GM23248 (cell line): Measurements from ENCODE around the gene FBXW11. TPM values are rescaled to one million over a fixed set of nuclear protein-coding genes. Genes with fewer than 3 reads are reported as not detected.

Experiments used
- DNase-seq: peaks from one replicate; pipeline ENCODE4 v3.0.0-alpha.2; 2015
- H2AFZ ChIP-seq: fragments of 200-600 bp; sonication (generic); 2 replicates; pipeline ENCODE4 v1.6.1; 2016; ENCODE audit warnings: antibody characterized with exemption
- H3F3A ChIP-seq: fragments of 200-600 bp; sonication (generic); 2 replicates; pipeline ENCODE4 v1.6.1; 2016; ENCODE audit warnings: mild to moderate bottlenecking, antibody characterized with exemption, mixed run types; ENCODE audit not compliant: insufficient read depth
- H3K27ac ChIP-seq: fragments of 200-600 bp; sonication (generic); 2 replicates; pipeline ENCODE4 v1.5.1; 2016; ENCODE audit warnings: mild to moderate bottlenecking
- H3K27me3 ChIP-seq: fragments of 200-600 bp; sonication (generic); replicated peaks from 2 replicates; pipeline ENCODE4 v1.6.1; 2016; ENCODE audit warnings: mild to moderate bottlenecking; ENCODE audit not compliant: insufficient read depth
- H3K36me3 ChIP-seq: fragments of 200-600 bp; sonication (generic); 2 replicates; pipeline ENCODE4 v1.6.1; 2016; ENCODE audit warnings: low read depth, mild to moderate bottlenecking
- H3K4me1 ChIP-seq: fragments of 200-600 bp; sonication (generic); 2 replicates; pipeline ENCODE4 v1.6.1; 2016; ENCODE audit warnings: mild to moderate bottlenecking; ENCODE audit not compliant: insufficient read depth
- H3K4me2 ChIP-seq: fragments of 200-600 bp; sonication (generic); one replicate; pipeline ENCODE4 v1.6.1; 2016; ENCODE audit warnings: mild to moderate bottlenecking; ENCODE audit not compliant: unreplicated experiment
- H3K4me3 ChIP-seq: fragments of 200-600 bp; sonication (generic); 2 replicates; pipeline ENCODE4 v1.5.1; 2016; ENCODE audit warnings: mild to moderate bottlenecking
- H3K79me2 ChIP-seq: fragments of 200-600 bp; sonication (generic); 2 replicates; pipeline ENCODE4 v1.6.1; 2016; ENCODE audit warnings: mild to moderate bottlenecking; ENCODE audit not compliant: insufficient read depth
- H3K9ac ChIP-seq: fragments of 200-600 bp; sonication (generic); 2 replicates; pipeline ENCODE4 v1.6.1; 2016; ENCODE audit warnings: mild to moderate bottlenecking
- H3K9me2 ChIP-seq: fragments of 200-600 bp; sonication (generic); 2 replicates; pipeline ENCODE4 v1.6.1; 2016; ENCODE audit warnings: mixed run types, mild to moderate bottlenecking, moderate library complexity; ENCODE audit not compliant: insufficient read depth
- H3K9me3 ChIP-seq: fragments of 200-600 bp; sonication (generic); one replicate; pipeline ENCODE4 v1.6.1; 2017; ENCODE audit warnings: low read depth
- H4K20me1 ChIP-seq: fragments of 200-600 bp; sonication (generic); 2 replicates; pipeline ENCODE4 v1.6.0; 2016; ENCODE audit not compliant: insufficient read depth
- EZH2 ChIP-seq: fragments of 200-600 bp; sonication (generic); IDR thresholded peaks from 2 replicates; pipeline ENCODE4 v1.6.1; 2018; ENCODE audit warnings: antibody characterized with exemption, mild to moderate bottlenecking; ENCODE audit not compliant: insufficient read depth, poor library complexity, severe bottlenecking
- EZH2phosphoT487 ChIP-seq: fragments of 200-600 bp; sonication (generic); IDR thresholded peaks from 2 replicates; pipeline ENCODE4 v1.6.1; 2018; ENCODE audit warnings: antibody characterized with exemption, moderate library complexity, mild to moderate bottlenecking, low read depth; ENCODE audit not compliant: insufficient read depth
- WGBS, 2 experiments: methylation state at CpG; one replicate each; pipeline ENCODE4 v1.1.6; 2015 to 2017; ENCODE audit warnings: low lambda C conversion rate in 2 of 2, low coverage in 1 of 2; ENCODE audit errors: missing lambda C conversion rate in 2 of 2; 5-methylcytosine and 5-hydroxymethylcytosine counted together
- in situ Hi-C: fragments of 300-500 bp; cut with MboI; formaldehyde crosslinking; loops from 2 replicates; pipeline ENCODE4 v1.15.0; 2020
- polyA plus RNA-seq: library from polyadenylated mRNA; unstranded; fragments of >200 nt; fragmentation: Nextera tagmentation; extraction: Ambion mirVana; gene quantifications from 2 replicates; pipeline ENCODE4 v1.2.1, GENCODE V29; 2016
- total RNA-seq: library from RNA; depleted of rRNA; stranded (reverse); fragments of >200 nt; shearing (Covaris generic); gene quantifications from 2 replicates; pipeline ENCODE4 v1.2.3, GENCODE V29; 2014

The FBXW11 gene
- total and polyA plus RNA-seq, 2 experiments from 2014 or later, result 30.6 to 78.0 TPM

- TF ChIP-seq EZH2phosphoT487 (no peak), EZH2 (no peak)
- Histone ChIP-seq H3K9me2 (no peaks in the 10 kb centered on the region), H3K4me1 (no peaks in the 10 kb centered on the region), H3K79me2 (no peaks in the 10 kb centered on the region), H3K27me3 (peaks cover 1% of the 10 kb centered on the region; the same call in 1 of the 2 replicates), H3K9ac (no peak overlapping the region), H4K20me1 (no peaks in the 10 kb centered on the region), H3K9me3 (no peaks in the 10 kb centered on the region), H3K27ac (no peak overlapping the region), H3F3A (no peaks in the 10 kb centered on the region), H3K4me3 (no peak overlapping the region), H2AFZ (no peak overlapping the region), H3K4me2 (no peak overlapping the region), H3K36me3 (no peaks in the 10 kb centered on the region)
- peak; percentile 26 for DNase-seq
- 65 to 77% methylated on average over 3 of the region's 3 CpGs for WGBS, 2 experiments
- in situ Hi-C loops, result loop anchor here (25.0 kb wide), 1 partner anchor 413 kb away; the partner anchor contains the start of gene FGF18
Measured at GRCh38 chr5:171825051-171825450, 181.4 kb downstream of the FBXW11 start.

- H2AFZ ChIP-seq, result no peak overlapping the region
- no peak overlapping the region for H3K9ac ChIP-seq
- H3F3A ChIP-seq, result no peaks in the 10 kb centered on the region
- in situ Hi-C loops, result no loop called here
- H3K9me3 ChIP-seq, result no peaks in the 10 kb centered on the region
- no peak for TF ChIP-seq EZH2phosphoT487
- TF ChIP-seq EZH2, result no peak
- H4K20me1 ChIP-seq, result no peaks in the 10 kb centered on the region
- no peaks in the 10 kb centered on the region for H3K4me1 ChIP-seq
- no peak overlapping the region for H3K4me3 ChIP-seq
- H3K36me3 ChIP-seq, result no peaks in the 10 kb centered on the region
- H3K27me3 ChIP-seq, result peaks cover 15% of the 10 kb centered on the region
- no peak overlapping the region for H3K4me2 ChIP-seq
- 35 to 38% methylated on average over 5 of the region's 5 CpGs for WGBS, 2 experiments
- no peaks in the 10 kb centered on the region for H3K9me2 ChIP-seq
- no peak overlapping the region for H3K27ac ChIP-seq
- H3K79me2 ChIP-seq, result no peaks in the 10 kb centered on the region
- no peak for DNase-seq
Measured at GRCh38 chr5:171823269-171823668, 183.2 kb downstream of the FBXW11 start.

GRCh38 chr5:171821286-171821685 lies 185.2 kb downstream of the FBXW11 start:
- Histone ChIP-seq H3K27me3 (peaks cover 32% of the 10 kb centered on the region), H3K9me3 (no peaks in the 10 kb centered on the region), H3K27ac (no peak overlapping the region), H3K4me3 (no peak overlapping the region), H3K36me3 (no peaks in the 10 kb centered on the region), H3F3A (no peaks in the 10 kb centered on the region), H3K79me2 (no peaks in the 10 kb centered on the region), H2AFZ (no peak overlapping the region), H3K4me1 (no peaks in the 10 kb centered on the region), H4K20me1 (no peaks in the 10 kb centered on the region), H3K4me2 (no peak overlapping the region), H3K9ac (no peak overlapping the region), H3K9me2 (no peaks in the 10 kb centered on the region)
- no peak for TF ChIP-seq EZH2phosphoT487
- TF ChIP-seq EZH2, result no peak
- no peak for DNase-seq
- 59% methylated on average over 4 of the region's 4 CpGs for WGBS, 2 experiments
- in situ Hi-C loops, result no loop called here

- no peaks in the 10 kb centered on the region for H3K79me2 ChIP-seq
- WGBS, 2 experiments, result 60 to 67% methylated on average over 11 of the region's 11 CpGs
- H3K4me3 ChIP-seq, result no peak overlapping the region
- no peaks in the 10 kb centered on the region for H3K9me3 ChIP-seq
- H3K9me2 ChIP-seq, result no peaks in the 10 kb centered on the region
- no peaks in the 10 kb centered on the region for H3F3A ChIP-seq
- TF ChIP-seq EZH2phosphoT487, result no peak
- no peak for TF ChIP-seq EZH2
- H4K20me1 ChIP-seq, result no peaks in the 10 kb centered on the region
- no peaks in the 10 kb centered on the region for H3K36me3 ChIP-seq
- in situ Hi-C loops, result no loop called here
- no peaks in the 10 kb centered on the region for H3K4me1 ChIP-seq
- peaks cover 38% of the 10 kb centered on the region for H3K27me3 ChIP-seq
- no peak for DNase-seq
- no peak overlapping the region for H3K4me2 ChIP-seq
- H3K27ac ChIP-seq, result no peak overlapping the region
- no peak overlapping the region for H2AFZ ChIP-seq
- H3K9ac ChIP-seq, result no peak overlapping the region
Measured at GRCh38 chr5:171820561-171820960, 185.9 kb downstream of the FBXW11 start.

DNA sequence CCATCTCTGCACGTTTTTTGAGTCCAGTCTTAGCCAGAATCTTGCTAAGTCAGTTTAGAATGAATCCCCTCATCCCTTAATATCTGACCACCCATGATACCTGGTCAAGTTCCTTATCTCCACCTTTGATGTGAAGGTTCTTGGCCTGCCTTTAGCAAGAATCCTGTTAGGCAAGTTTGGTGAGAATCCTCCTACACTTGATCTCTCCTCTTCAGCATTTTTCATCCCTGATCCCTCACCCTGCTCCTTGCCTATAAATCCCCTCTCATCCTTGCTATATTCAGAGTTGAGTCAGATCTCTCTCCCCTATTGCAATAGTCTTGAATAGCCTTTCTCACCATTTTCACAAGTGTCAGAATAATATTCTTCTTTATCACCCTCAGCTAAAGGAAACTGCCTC lies 189.8 kb downstream of the FBXW11 start:
- no peaks in the 10 kb centered on the region for H3K79me2 ChIP-seq
- H3K27me3 ChIP-seq, result peaks cover 38% of the 10 kb centered on the region
- H3F3A ChIP-seq, result no peaks in the 10 kb centered on the region
- H3K9me3 ChIP-seq, result no peaks in the 10 kb centered on the region
- no peak overlapping the region for H2AFZ ChIP-seq
- H3K9me2 ChIP-seq, result no peaks in the 10 kb centered on the region
- 0% methylated on average over 1 of the region's 1 CpG for WGBS, 2 experiments
- TF ChIP-seq EZH2 (no peak), EZH2phosphoT487 (no peak)
- in situ Hi-C loops, result no loop called here
- H3K4me2 ChIP-seq, result no peak overlapping the region
- no peaks in the 10 kb centered on the region for H4K20me1 ChIP-seq
- no peak overlapping the region for H3K27ac ChIP-seq
- H3K36me3 ChIP-seq, result no peaks in the 10 kb centered on the region
- H3K4me3 ChIP-seq, result no peak overlapping the region
- no peaks in the 10 kb centered on the region for H3K4me1 ChIP-seq
- no peak overlapping the region for H3K9ac ChIP-seq
- DNase-seq, result no peak
